ENCODE measurements around the gene SIVA1.
"Not testable (repeated sequence)": the region's sequence is repeated elsewhere in the genome, so short reads cannot be mapped to it uniquely, and the experiment has no call there.

Gene SIVA1

GRCh38 chr14:104725772-104726548, 27.0 kb upstream of the SIVA1 start:
- no peak for TF ChIP-seq CTCF (IDR thresholded peaks at IDR 0.05)
- H3K9ac ChIP-seq: no peak overlapping the region
- H3K79me2 ChIP-seq: no peaks in the 10 kb centered on the region
- H3K27me3 ChIP-seq (ENCODE audit: control insufficient read depth, insufficient read depth, low read length): no peaks in the 10 kb centered on the region
- no peak overlapping the region for H3K4me2 ChIP-seq (ENCODE audit: low read length)
- H3K36me3 ChIP-seq (ENCODE audit: control insufficient read depth, insufficient read depth, low read length): no peaks in the 10 kb centered on the region
- H2AFZ ChIP-seq: no peak overlapping the region
- no peak overlapping the region for H3K27ac ChIP-seq
- H3K4me3 ChIP-seq (ENCODE audit: low read depth, low read length): no peak overlapping the region
- H3K4me1 ChIP-seq: peaks cover 5% of the 10 kb centered on the region
- H3K9me3 ChIP-seq (ENCODE audit: control insufficient read depth, low read length): no peaks in the 10 kb centered on the region

- Histone ChIP-seq H2AFZ (no peak overlapping the region), H3K9ac (no peak overlapping the region), H3K27me3 (ENCODE audit: control insufficient read depth, insufficient read depth, low read length) (no peaks in the 10 kb centered on the region), H3K79me2 (no peaks in the 10 kb centered on the region), H3K4me2 (ENCODE audit: low read length) (no peak overlapping the region), H3K4me1 (peaks cover 5% of the 10 kb centered on the region), H3K4me3 (ENCODE audit: low read depth, low read length) (no peak overlapping the region), H3K9me3 (ENCODE audit: control insufficient read depth, low read length) (no peaks in the 10 kb centered on the region), H3K36me3 (ENCODE audit: control insufficient read depth, insufficient read depth, low read length) (no peaks in the 10 kb centered on the region), H3K27ac (no peak overlapping the region)
- no peak for TF ChIP-seq CTCF (IDR thresholded peaks at IDR 0.05)
Measured at GRCh38 chr14:104726600-104727451, 26.1 kb upstream of the SIVA1 start.

GRCh38 chr14:104728631-104729030, 24.3 kb upstream of the SIVA1 start:
- Histone ChIP-seq H3K27me3 (ENCODE audit: control insufficient read depth, insufficient read depth, low read length) (no peaks in the 10 kb centered on the region), H3K9me3 (ENCODE audit: control insufficient read depth, low read length) (no peaks in the 10 kb centered on the region), H3K4me1 (peaks cover 5% of the 10 kb centered on the region), H2AFZ (no peak overlapping the region), H3K79me2 (no peaks in the 10 kb centered on the region), H3K4me3 (ENCODE audit: low read depth, low read length) (no peak overlapping the region), H3K9ac (no peak overlapping the region), H3K36me3 (ENCODE audit: control insufficient read depth, insufficient read depth, low read length) (no peaks in the 10 kb centered on the region), H3K27ac (no peak overlapping the region), H3K4me2 (ENCODE audit: low read length) (no peak overlapping the region)
- TF ChIP-seq CTCF (IDR thresholded peaks at IDR 0.05): no peak

GRCh38 chr14:104729176-104729834, 23.6 kb upstream of the SIVA1 start:
- H3K9me3 ChIP-seq (ENCODE audit: control insufficient read depth, low read length); H3K36me3 ChIP-seq (ENCODE audit: control insufficient read depth, insufficient read depth, low read length); H3K4me1 ChIP-seq; H3K27ac ChIP-seq; H3K9ac ChIP-seq; H3K4me3 ChIP-seq (ENCODE audit: low read depth, low read length); H3K79me2 ChIP-seq; H3K27me3 ChIP-seq (ENCODE audit: control insufficient read depth, insufficient read depth, low read length); H2AFZ ChIP-seq; H3K4me2 ChIP-seq (ENCODE audit: low read length): not testable (repeated sequence)

GRCh38 chr14:104729835-104730181, 23.1 kb upstream of the SIVA1 start:
- Histone ChIP-seq H3K79me2 (no peaks in the 10 kb centered on the region), H3K36me3 (ENCODE audit: control insufficient read depth, insufficient read depth, low read length) (no peaks in the 10 kb centered on the region), H3K4me2 (ENCODE audit: low read length) (no peak overlapping the region), H3K27ac (no peak overlapping the region), H3K9me3 (ENCODE audit: control insufficient read depth, low read length) (no peaks in the 10 kb centered on the region), H3K4me1 (peaks cover 2% of the 10 kb centered on the region), H3K4me3 (ENCODE audit: low read depth, low read length) (no peak overlapping the region), H3K9ac (no peak overlapping the region), H3K27me3 (ENCODE audit: control insufficient read depth, insufficient read depth, low read length) (no peaks in the 10 kb centered on the region), H2AFZ (no peak overlapping the region)
- TF ChIP-seq CTCF (IDR thresholded peaks at IDR 0.05): no peak
